HG03045 (cell line): ENCODE data around the gene SSBP2.

ENCODE experiments used
- ATAC-seq: cut with Tn5 transposase; IDR thresholded peaks from one replicate; pipeline ENCODE4 v1.9.1; 2021; ENCODE audit warnings: mild to moderate bottlenecking, moderate library complexity; ENCODE audit not compliant: unreplicated experiment

The SSBP2 gene

DNA sequence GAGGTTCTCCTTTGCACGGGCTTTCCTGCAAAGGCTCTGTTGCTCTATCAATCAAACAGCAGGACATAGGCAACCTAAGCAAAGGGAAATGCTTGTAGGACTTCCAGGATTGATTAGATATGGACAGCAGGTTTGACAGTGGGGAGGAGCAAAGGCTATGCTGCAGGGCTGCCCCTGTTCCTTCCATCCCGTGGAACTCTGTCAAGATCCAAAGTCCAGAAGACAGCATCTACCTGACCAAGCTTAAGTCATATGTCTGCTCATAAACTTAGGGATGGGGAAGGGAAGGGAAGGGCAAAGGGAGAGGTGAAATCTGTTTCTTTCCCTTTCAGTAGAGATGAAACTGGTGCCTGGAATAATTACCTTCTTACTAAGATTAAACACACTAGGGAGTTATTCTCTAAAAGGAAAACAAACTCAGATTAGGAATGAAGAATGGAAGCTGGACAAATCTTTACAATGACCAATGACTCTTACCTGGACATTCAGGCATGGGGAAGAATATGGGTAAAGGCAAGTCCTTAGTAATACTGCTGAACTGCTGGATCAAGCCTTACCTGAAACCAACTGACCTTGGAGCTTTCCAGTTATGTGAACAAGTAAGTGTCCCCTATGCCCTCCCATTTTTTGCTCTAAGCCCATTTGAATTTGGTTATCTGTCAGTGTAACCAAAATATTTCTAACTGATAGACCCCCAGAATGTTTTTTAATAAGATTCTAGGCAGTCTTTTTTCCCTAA is 348.5 kb downstream of the SSBP2 start:
- no peak for ATAC-seq

DNA sequence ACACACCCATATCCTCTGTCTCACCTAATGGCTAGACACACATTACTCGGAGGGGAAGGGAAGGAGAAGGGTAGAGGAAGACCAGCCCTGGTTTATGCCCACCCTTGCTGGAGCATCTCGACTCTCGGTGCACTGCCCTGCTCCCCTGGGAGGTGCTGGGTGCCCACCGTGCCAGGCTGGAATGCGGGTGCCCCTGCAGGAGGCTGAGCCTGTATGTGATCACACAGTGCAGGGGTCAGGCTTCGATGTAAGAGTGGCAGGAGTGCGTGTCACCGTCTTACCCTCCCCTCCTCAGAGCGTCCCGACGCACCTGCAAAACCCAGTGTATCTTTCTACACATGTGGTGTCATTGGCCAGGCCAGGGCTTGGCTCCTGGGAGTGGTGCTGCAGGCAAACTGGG is 349.6 kb downstream of the SSBP2 start:
- ATAC-seq: no peak

DNA sequence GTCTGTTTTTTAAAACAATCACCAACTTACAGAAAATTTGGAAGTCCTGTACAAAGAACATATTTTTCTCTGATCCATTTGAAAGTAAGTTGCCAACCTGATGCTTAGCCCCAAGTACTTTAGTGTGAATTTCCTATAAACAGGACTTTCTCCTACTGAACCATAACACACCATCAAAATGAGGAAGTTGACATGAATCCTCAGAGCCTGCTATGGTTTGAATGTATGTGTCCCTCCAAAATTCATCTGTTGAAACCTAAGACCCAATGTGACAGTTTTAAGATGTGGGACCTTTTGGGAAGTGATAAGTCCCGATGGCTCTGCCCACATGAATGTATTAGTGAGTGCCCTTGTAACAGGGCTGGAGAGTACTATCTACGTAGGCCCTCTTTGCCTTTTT is 350.5 kb downstream of the SSBP2 start:
- ATAC-seq: no peak

DNA sequence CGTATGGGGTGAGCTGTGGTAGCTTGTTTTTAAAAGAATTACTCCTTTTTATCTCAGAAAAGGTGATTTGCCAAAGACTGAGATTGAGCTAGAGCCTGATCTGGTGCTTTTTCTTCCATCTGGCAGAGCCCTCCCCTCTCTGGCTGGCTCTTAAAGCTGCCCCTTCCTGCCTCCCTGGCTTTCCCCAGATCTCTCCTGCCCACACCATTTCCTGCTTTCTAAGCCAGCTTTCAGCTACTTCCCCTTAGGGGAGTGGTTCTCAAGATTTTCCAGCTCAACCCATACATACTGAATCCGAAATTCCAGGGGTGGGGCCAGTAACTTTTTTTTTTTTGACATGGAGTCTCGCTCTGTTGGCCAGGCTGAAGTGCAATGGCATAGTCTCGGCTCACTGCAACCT is 352.2 kb downstream of the SSBP2 start:
- no peak for ATAC-seq

DNA sequence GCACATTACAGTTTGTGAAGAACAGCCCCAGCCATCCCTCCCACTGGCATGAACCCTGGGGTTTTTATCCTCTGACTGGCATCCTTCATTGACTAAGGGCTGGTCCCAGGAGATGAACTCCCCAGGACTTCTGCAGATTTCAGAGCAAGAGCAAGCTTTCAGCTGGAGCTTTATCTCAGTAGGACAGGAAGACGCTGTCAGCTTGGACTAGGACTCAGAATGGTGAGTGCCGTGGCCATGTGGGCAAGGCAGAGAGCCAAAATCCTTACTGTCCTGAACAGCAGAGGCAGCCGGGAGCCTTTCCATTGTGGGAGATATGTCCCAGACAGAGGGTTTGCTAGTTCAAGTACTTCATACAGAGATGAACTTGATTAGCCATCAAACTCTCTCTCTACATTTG is 353.7 kb downstream of the SSBP2 start:
- no peak for ATAC-seq

DNA sequence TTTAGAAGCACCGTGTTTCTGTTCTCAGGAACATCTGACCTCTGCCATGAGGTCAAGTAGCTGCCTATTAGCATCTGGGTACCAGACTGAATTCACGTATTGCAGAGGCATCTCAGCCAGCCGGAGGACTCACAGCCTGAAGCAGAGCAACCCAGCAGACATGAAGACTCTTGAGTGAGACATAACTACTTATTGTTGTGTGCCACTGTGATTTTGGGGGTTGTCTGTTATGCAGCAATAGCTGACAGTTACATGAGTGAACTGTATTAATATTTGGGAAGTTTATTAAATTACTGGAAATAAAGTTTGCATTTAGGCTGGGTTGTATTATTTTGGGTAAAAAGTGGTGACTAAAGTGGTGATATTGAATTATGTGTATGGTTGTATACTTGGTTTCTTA is 355.6 kb downstream of the SSBP2 start:
- ATAC-seq: no peak

DNA sequence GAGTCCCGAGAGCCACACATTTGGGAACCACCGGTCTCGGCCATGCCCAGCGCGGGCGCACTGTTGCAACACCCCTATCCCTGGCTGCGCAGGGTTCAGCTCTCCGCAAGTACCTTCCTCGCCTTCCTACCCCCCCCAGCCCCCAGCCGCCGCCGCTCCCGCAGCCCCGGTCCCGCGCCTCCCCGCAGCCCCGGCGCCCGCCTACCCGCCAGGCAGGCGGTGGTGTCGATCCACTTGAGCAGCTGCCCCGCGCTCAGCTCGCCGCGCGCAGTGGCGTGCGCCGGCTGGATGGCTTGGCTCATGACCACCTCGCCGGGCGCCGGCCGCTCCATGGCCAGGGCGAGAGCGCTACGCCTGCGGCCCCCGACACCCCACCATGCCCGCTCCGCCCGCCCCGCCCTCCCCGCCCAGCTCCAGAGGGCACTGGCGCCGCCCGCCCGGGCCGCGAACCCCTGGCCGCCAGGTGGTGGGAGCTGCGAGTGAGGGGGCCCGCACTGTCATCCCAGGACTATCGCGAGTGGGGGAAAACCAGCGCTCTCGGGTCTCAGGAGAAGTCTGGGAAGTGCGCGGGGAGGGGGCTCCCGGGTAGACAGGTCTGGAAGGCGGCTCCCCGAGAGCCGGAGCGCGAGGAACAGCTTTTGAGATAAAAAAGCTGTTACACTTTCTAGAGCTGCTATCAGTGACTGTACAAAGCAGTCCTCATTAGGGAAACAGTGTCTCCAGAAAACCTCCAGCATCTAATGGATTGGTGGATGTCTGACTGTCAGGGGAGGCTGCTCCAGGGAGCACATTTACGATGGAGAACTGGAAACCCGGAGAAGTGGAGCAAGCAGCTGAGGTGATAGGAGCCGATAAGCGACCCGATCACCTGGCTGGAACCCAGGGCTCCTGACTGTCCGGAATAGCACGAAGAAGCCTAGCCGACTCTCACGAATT is 356.8 kb downstream of the SSBP2 start, which contains the start of gene ACOT12:
Gene ACOT12 (minus strand): TSS at position 352 of the 936 bp plus-strand sequence. CDS start 20 bp downstream, at position 332.
- no peak for ATAC-seq

DNA sequence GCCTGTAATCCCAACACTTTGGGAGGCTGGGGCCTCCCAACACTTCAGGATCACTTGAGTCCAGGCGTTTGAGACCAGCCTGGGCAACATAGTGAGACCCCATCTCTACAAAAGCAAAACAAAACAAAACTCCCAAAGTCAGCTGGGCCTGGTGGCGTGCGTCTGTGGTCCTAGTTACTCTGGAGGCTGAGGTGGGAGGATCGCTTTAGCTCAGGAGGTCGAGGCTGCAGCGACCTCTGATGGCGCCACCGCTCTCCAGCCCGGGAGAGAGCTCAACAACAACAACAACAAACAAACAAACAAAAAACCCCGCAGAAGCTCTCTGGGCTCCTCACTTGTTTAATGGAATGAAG is 357.5 kb downstream of the SSBP2 start:
- no peak for ATAC-seq

DNA sequence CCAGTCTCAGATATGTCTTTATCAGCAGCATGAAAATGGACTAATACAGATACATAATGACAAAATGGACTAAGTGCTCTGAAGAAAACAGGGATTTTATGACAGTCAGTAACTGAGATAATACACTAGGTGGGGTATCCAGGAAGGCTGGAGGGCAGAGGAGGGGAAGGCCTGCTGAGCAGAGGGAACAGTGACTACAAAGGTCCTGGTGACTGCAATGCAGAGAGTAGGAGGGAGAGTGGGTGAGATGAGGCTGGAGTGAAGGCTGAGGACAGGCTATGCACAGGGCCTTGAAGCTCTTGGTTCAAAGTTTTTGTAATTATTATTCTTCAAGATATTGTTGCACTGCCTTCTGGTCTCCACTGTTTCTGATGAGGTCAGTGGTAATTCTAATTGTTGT is 361.9 kb downstream of the SSBP2 start:
- ATAC-seq: no peak

DNA sequence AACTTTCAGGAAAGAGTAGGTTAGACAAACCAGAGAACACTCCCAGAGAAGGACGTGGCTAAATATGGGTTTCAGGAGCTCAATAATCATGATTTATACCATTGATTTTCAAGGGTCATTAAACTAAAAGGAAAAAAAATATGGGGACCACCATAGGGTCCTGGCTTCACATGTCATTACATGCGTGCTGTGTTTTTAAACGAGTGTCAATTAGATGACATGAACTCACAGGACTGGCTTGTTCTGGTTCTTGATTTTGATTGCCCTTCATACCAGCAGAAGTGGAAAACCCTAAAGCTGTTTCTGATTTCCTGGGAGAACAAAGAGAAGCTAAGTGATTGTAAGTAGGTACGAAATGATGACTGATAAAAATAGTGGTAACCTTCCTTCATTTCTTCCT is 362.7 kb downstream of the SSBP2 start:
- no peak for ATAC-seq

DNA sequence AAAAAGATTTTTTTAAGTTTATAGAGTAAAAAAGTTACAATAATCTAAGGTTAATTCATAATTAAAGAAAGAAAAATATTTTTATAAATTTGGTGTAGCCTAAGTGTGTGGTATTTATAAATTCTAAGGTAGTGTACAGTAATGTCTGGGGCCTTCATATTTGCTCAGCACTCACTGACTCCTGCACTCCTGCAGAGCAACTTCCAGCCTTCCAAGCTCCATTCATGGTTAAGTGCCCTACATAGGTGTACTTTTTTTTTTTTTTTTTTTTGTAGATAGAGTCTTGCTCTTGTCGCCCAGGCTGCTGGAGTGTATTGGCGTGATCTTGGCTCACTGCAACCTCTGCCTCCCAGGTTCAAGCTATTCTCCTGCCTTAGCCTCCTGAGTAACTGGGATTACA is 367.0 kb downstream of the SSBP2 start:
- ATAC-seq: no peak

DNA sequence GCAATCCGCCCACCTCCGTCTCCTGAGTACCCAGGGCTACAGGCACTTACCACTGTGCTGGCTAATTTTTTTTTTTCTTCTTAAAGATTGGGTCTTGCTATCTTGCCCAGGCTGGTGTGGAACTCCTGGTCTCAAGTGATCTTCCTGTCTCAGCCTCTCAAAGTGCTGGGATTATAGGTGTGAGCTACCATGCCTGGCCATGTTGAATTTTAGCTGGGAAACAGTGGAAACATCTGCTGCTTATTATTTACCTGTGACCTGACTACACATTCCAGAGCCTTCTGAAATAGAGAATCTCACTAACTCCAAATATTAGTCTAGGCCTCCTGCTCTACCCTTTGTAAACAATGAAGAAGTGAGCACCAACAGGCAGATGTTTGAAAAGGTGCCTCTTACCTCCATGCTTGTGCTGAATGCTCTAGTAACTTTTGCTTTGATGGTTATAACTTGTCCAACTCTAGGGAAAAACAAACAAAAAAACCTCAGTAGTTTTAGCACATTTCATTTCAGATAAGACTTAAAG is 379.5 kb downstream of the SSBP2 start:
- ATAC-seq: no peak

DNA sequence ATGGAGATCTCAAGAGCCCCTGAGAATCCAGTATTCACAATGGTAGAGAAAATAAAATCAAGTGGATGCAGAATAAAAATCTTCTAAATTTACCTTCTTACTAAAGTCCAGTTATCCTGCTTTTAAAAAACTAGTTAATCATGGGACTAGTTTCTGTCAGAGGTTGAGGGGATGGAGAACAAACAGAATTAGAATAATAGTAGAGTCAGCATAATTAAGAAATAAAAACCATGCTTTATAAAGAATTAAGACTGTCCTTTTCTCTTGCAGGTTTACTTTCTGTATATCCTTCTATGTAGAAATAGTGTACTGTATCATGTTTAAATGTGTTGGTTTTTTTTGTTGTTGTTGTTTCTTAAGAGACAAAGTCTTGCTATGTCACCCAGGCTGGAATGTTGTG is 380.0 kb downstream of the SSBP2 start:
- no peak for ATAC-seq

DNA sequence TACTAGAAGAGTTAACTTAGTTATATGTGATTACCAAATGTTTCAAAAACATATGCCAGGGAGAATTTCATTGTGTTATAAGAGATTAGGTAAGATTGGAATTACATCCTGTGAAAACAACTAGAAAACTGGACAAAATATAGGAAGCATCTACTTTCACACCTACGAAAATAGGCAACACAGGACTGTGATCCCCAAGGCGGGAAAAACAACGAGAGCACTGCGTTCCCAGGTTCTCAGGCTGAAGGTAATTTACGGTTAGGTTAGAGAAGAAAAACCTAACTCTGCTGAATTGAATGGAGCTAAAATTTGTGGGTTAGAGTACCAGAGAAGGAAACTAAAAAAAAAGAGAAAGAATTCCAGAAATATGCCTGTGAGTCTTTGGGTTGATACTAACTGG is 385.4 kb downstream of the SSBP2 start:
- no peak for ATAC-seq

DNA sequence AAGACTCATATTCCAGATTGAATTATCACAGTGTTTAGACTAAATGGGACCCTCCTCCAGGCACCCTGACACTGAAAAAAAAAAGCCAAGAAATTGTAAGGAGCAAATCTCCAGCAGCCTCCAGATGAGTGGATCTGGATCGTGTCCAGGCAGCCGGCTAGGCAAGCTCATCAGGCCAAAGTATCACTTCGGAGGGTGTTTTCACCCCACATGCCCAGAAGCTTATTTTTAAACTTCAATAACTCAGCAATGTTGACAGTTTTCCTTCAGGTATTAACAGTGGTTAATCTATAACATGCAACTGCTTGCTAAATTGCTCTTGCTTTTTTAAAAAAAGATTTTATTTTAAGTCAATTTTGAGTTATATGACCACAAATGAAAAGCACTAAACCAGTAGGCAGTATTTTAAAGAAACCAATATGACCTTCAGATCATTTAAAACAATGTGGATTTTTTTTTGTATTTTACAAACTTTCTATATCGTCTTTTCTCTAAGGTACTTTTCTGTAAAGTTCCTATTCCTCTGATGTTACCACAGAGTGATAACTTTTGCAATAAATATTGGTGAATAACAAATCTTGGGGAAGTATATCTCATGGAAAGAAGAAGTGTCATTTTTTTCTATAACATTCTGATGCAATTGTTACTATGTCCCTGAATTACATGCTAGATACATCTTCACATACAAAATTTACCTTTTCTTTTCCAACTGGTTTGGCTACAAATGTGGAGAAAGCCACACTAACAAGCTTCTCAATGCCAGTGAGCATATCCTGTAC is 387.6 kb downstream of the SSBP2 start:
- ATAC-seq: no peak
